HEK293T (cell line): ENCODE data around the gene C3orf38.
"Not testable (repeated sequence)": the region's sequence is repeated elsewhere in the genome, so short reads cannot be mapped to it uniquely, and the experiment has no call there.

Experiments used
- CTCF ChIA-PET: fragments of 350-600 bp; formaldehyde crosslinking; extraction: SDS; loops from one replicate; lab custom pipeline; 2021; ENCODE audit warnings: antibody characterized with exemption, inconsistent platforms; lab: Yijun Ruan, JAX
- POLR2A ChIA-PET: fragments of 350-600 bp; formaldehyde crosslinking; extraction: SDS; loops from one replicate; lab custom pipeline; 2020; ENCODE audit warnings: antibody characterized with exemption, inconsistent platforms; lab: Yijun Ruan, JAX
- DNase-seq: peaks from one replicate; pipeline ENCODE4 v3.0.0; 2012; ENCODE audit warnings: mixed read lengths; ENCODE audit errors: extremely low spot score
- ARNT ChIP-seq: fragments of 450-650 bp; IDR thresholded peaks from 2 replicates; pipeline ENCODE4 v1.6.1; 2017; ENCODE audit warnings: mild to moderate bottlenecking
- BHLHE40 ChIP-seq: fragments of 450-650 bp; IDR thresholded peaks from 2 replicates; pipeline ENCODE4 v1.6.1; 2016; ENCODE audit warnings: mild to moderate bottlenecking, moderate library complexity, borderline replicate concordance
- CTBP1 ChIP-seq: fragments of 450-650 bp; IDR thresholded peaks from 2 replicates; pipeline ENCODE4 v1.6.1; 2016; ENCODE audit warnings: borderline replicate concordance
- ELF4 ChIP-seq: fragments of 450-650 bp; IDR thresholded peaks from 2 replicates; pipeline ENCODE4 v1.6.1; 2017; ENCODE audit warnings: antibody characterized with exemption
- FOXA1 ChIP-seq: fragments of 450-650 bp; IDR thresholded peaks from 2 replicates; pipeline ENCODE4 v1.6.1; 2016; ENCODE audit warnings: mild to moderate bottlenecking
- FOXK2 ChIP-seq: fragments of 450-650 bp; IDR thresholded peaks from 2 replicates; pipeline ENCODE4 v1.6.1; 2016; ENCODE audit warnings: mild to moderate bottlenecking
- FOXM1 ChIP-seq: fragments of 450-650 bp; IDR thresholded peaks from 2 replicates; pipeline ENCODE4 v1.6.1; 2017; ENCODE audit warnings: mild to moderate bottlenecking, borderline replicate concordance
- HDGF ChIP-seq: fragments of 450-650 bp; IDR thresholded peaks from 2 replicates; pipeline ENCODE4 v1.6.1; 2017; ENCODE audit warnings: antibody characterized with exemption, borderline replicate concordance
- L3MBTL2 ChIP-seq: fragments of 450-650 bp; conservative IDR thresholded peaks from 2 replicates; pipeline ENCODE4 v1.6.1; 2016; ENCODE audit warnings: mild to moderate bottlenecking
- LEF1 ChIP-seq: fragments of 450-650 bp; IDR thresholded peaks from 2 replicates; pipeline ENCODE4 v1.6.1; 2017; ENCODE audit warnings: mild to moderate bottlenecking, borderline replicate concordance
- NFRKB ChIP-seq: fragments of 450-650 bp; IDR thresholded peaks from 2 replicates; pipeline ENCODE4 v1.6.1; 2016; ENCODE audit warnings: mild to moderate bottlenecking, moderate library complexity
- PKNOX1 ChIP-seq: fragments of 450-650 bp; IDR thresholded peaks from 2 replicates; pipeline ENCODE4 v1.6.1; 2016
- SP1 ChIP-seq: fragments of 450-650 bp; IDR thresholded peaks from 2 replicates; pipeline ENCODE4 v1.6.1; 2017
- SUZ12 ChIP-seq: fragments of 450-650 bp; IDR thresholded peaks from 2 replicates; pipeline ENCODE4 v1.6.1; 2016; ENCODE audit warnings: mild to moderate bottlenecking
- TARDBP ChIP-seq: fragments of 450-650 bp; IDR thresholded peaks from 2 replicates; pipeline ENCODE4 v1.6.1; 2016
- ZNF384 ChIP-seq: fragments of 450-650 bp; IDR thresholded peaks from 2 replicates; pipeline ENCODE4 v1.6.1; 2016

The C3orf38 gene

GRCh38 chr3:88114878-88115549 is 34.7 kb upstream of the C3orf38 start:
- TF ChIP-seq SUZ12 (no peak), L3MBTL2 (no peak), TARDBP (no peak), LEF1 (no peak), ELF4 (no peak), BHLHE40 (no peak), FOXM1 (no peak), NFRKB (no peak), FOXA1 (no peak), ZNF384 (no peak), FOXK2 (no peak), PKNOX1 (no peak), HDGF (no peak), CTBP1 (no peak), ARNT (no peak), SP1 (no peak)
- DNase-seq = no peak
- ChIA-PET CTCF (no interaction called here), POLR2A (no interaction called here)

GRCh38 chr3:88117683-88118082 is 32.1 kb upstream of the C3orf38 start:
- CTCF ChIA-PET = no interaction called here
- no peak for TF ChIP-seq SP1
- no peak for TF ChIP-seq ZNF384
- TF ChIP-seq LEF1 = no peak
- TF ChIP-seq NFRKB = no peak
- no peak for DNase-seq
- POLR2A ChIA-PET = no interaction called here

- POLR2A ChIA-PET, CTCF ChIA-PET, DNase-seq: not testable (repeated sequence)
Measured at GRCh38 chr3:88118603-88119002, 31.2 kb upstream of the C3orf38 start.

GRCh38 chr3:88123526-88123925 is 26.2 kb upstream of the C3orf38 start:
- CTCF ChIA-PET = interaction anchor here (1.2 kb wide), 1 partner anchor 10 kb away, joined by 4 read pairs; no protein-coding TSS in a partner anchor
- no peak for DNase-seq
- no peak for TF ChIP-seq ELF4
- TF ChIP-seq PKNOX1 = no peak
- TF ChIP-seq ZNF384 = no peak
- POLR2A ChIA-PET = interaction anchor here (1.4 kb wide), 1 partner anchor 26 kb away, joined by 5 read pairs; the partner anchor contains the start of gene C3orf38

GRCh38 chr3:88131695-88132094 is 18.1 kb upstream of the C3orf38 start:
- DNase-seq = no peak
- ChIA-PET CTCF (interaction anchor here (0.7 to 1.8 kb wide), 2 partner anchors 14 to 18 kb away, joined by 3 to 4 read pairs; no protein-coding TSS in a partner anchor), POLR2A (interaction anchor here (2.2 kb wide), 1 partner anchor 17 kb away, joined by 10 read pairs; the partner anchor contains the start of gene C3orf38)
- TF ChIP-seq SP1 = no peak
- TF ChIP-seq SUZ12 = no peak
- no peak for TF ChIP-seq LEF1
- TF ChIP-seq PKNOX1 = no peak
- no peak for TF ChIP-seq FOXM1
- TF ChIP-seq TARDBP = no peak

GRCh38 chr3:88132894-88133293 is 16.9 kb upstream of the C3orf38 start:
- ChIA-PET POLR2A (interaction anchor here (2.2 kb wide), 1 partner anchor 16 kb away, joined by 10 read pairs; the partner anchor contains the start of gene C3orf38), CTCF (no interaction called here)
- no peak for DNase-seq
- no peak for TF ChIP-seq FOXK2
- no peak for TF ChIP-seq FOXA1
- no peak for TF ChIP-seq FOXM1
- TF ChIP-seq LEF1 = no peak
- no peak for TF ChIP-seq L3MBTL2
- no peak for TF ChIP-seq CTBP1
- no peak for TF ChIP-seq ZNF384
- no peak for TF ChIP-seq TARDBP
- no peak for TF ChIP-seq SP1
- no peak for TF ChIP-seq SUZ12
- TF ChIP-seq PKNOX1 = no peak
- TF ChIP-seq BHLHE40 = no peak
- no peak for TF ChIP-seq ELF4
- TF ChIP-seq HDGF = no peak
- no peak for TF ChIP-seq ARNT
- TF ChIP-seq NFRKB = no peak
